HG02610 (cell line): ENCODE measurements around the gene RAB37.

Experiments
- ATAC-seq: cut with Tn5 transposase; IDR thresholded peaks from one replicate; pipeline ENCODE4 v1.9.1; 2021; ENCODE audit warnings: mild to moderate bottlenecking, moderate library complexity; ENCODE audit not compliant: unreplicated experiment

RAB37 gene

GRCh38 chr17:74736513-74737298 lies at the start of gene RAB37:
Gene RAB37, plus strand, starts transcription at chr17:74737256. Its CDS starts 17 bp downstream, at chr17:74737273.
- ATAC-seq, result no peak

GRCh38 chr17:74687886-74688285 lies 49.2 kb upstream of the RAB37 start:
- no peak for ATAC-seq

GRCh38 chr17:74690409-74690825 lies 46.6 kb upstream of the RAB37 start:
- no peak for ATAC-seq

GRCh38 chr17:74691151-74691550 lies 45.9 kb upstream of the RAB37 start:
- ATAC-seq, result no peak

- no peak for ATAC-seq
Observed at GRCh38 chr17:74694081-74694480, 43.0 kb upstream of the RAB37 start.

- ATAC-seq, result no peak
Observed at GRCh38 chr17:74695629-74696028, 41.4 kb upstream of the RAB37 start.

- no peak for ATAC-seq
Observed at GRCh38 chr17:74697515-74697914, 39.5 kb upstream of the RAB37 start.

- no peak for ATAC-seq
Observed at GRCh38 chr17:74698069-74698468, 39.0 kb upstream of the RAB37 start.

- ATAC-seq, result no peak
Observed at GRCh38 chr17:74699236-74699635, 37.8 kb upstream of the RAB37 start.

GRCh38 chr17:74702116-74702871 lies 34.8 kb upstream of the RAB37 start:
- no peak for ATAC-seq

- no peak for ATAC-seq
Observed at GRCh38 chr17:74703311-74703710, 33.7 kb upstream of the RAB37 start.

- ATAC-seq, result no peak
Observed at GRCh38 chr17:74704544-74704943, 32.5 kb upstream of the RAB37 start.

GRCh38 chr17:74711058-74711824 lies 25.8 kb upstream of the RAB37 start:
- no peak for ATAC-seq

GRCh38 chr17:74712301-74712700 lies 24.8 kb upstream of the RAB37 start:
- no peak for ATAC-seq

GRCh38 chr17:74712756-74713155 lies 24.3 kb upstream of the RAB37 start, which contains the start of gene CD300LF:
Gene CD300LF, minus strand, starts transcription at chr17:74712923. Its CDS starts 57 bp downstream, at chr17:74712866.
- ATAC-seq, result no peak

GRCh38 chr17:74713171-74713755 lies 23.8 kb upstream of the RAB37 start:
- no peak for ATAC-seq

GRCh38 chr17:74715144-74715543 lies 21.9 kb upstream of the RAB37 start:
- no peak for ATAC-seq

GRCh38 chr17:74720506-74720905 lies 16.6 kb upstream of the RAB37 start:
- ATAC-seq, result no peak

- ATAC-seq, result no peak
Observed at GRCh38 chr17:74722782-74723181, 14.3 kb upstream of the RAB37 start.

GRCh38 chr17:74723891-74724290 lies 13.2 kb upstream of the RAB37 start:
- no peak for ATAC-seq

- ATAC-seq, result no peak
Observed at GRCh38 chr17:74725111-74725510, 11.9 kb upstream of the RAB37 start.
